ENCODE data around the gene GLRX.

GLRX gene, protein sequence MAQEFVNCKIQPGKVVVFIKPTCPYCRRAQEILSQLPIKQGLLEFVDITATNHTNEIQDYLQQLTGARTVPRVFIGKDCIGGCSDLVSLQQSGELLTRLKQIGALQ
- total RNA-seq, result 50.0 to 52.0 reads per million in 2 donors

- DNase-seq, result peak; percentile 49
Measured at GRCh38 chr5:95822542-95823181, at the start of gene GLRX. GLRX (minus strand) TSS chr5:95822726; CDS start chr5:95822662, 64 bp downstream.

- no peak for DNase-seq
Measured at GRCh38 chr5:95871146-95871806, 48.8 kb upstream of the GLRX start.

GRCh38 chr5:95870105-95870672, 47.7 kb upstream of the GLRX start:
- DNase-seq, result no peak

DNA sequence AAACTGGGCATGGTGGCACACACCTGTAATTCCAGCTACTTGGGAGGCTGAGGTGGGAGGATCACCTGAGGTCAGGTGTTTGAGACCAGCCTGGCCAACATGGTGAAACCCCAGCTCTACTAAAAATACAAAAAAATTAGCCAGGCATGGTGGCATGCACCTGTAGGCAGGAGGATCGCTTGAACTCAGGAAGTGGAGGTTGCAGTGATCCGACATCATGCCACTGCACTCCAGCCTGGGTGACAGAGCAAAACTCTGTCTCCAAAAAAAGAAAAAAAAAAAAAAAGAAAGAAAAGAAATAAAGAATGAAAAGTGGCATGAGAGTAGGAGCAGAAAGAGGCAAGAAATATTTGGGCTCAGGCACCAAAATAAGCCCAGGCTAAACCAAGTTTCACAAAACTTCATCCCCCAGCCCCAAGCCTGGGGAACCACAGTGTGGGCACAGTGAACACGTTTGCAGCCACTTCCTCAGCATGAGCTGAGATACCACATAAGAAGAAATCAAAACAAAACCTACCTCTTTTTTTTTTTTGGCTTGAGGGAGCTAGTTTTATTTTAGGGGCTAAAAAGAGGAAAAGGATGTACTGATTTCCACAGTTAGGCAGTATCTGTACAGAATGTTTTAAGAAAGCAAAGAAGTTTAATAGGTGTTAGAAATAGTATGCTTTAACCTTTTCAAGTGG, 46.8 kb upstream of the GLRX start:
- peak; percentile 36 for DNase-seq

DNA sequence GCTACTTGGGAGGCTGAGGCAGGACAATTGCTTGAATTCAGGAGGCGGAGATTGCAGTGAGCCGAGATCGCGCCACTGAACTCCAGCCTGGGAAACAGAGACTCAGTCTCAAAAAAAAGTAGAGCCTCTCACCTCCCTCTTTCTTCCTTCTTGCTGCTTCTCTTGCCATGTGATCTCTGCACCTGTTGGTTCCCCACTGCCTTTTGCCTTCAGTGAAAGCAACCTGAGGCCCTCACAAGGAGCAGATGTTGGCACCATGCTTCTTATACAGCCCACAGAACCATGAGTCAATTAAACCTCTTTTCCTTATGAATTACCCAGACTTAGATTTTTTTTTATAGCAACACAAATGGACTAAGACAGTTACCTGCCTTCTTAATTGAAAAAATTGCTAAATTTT, 45.6 kb upstream of the GLRX start:
- DNase-seq, result no peak

GRCh38 chr5:95866435-95867040, 44.0 kb upstream of the GLRX start:
- no peak for DNase-seq

- DNase-seq, result no peak
Measured at GRCh38 chr5:95864944-95865504, 42.5 kb upstream of the GLRX start.

DNA sequence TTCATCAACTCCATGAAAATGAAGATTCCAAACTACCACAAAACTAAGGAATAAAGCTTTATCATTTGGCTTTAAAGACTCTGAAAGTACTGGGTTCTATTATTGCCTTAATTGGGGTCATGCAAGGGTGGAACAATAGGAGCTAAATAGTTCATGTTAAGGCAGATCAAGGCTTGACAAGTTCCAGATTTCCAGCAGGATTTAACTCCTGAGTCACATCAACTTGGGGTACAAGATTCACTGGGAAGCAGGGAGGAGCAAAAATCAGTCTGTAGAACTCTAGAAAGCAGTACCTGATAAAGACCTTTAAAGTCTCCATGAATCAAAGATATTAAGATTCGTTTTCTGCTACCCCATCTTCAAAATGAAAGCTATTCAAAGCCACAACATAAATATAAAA, 41.9 kb upstream of the GLRX start:
- DNase-seq, result no peak

GRCh38 chr5:95863383-95863757, 40.8 kb upstream of the GLRX start:
- no peak for DNase-seq

GRCh38 chr5:95862671-95863382, 40.3 kb upstream of the GLRX start:
- no peak for DNase-seq

DNA sequence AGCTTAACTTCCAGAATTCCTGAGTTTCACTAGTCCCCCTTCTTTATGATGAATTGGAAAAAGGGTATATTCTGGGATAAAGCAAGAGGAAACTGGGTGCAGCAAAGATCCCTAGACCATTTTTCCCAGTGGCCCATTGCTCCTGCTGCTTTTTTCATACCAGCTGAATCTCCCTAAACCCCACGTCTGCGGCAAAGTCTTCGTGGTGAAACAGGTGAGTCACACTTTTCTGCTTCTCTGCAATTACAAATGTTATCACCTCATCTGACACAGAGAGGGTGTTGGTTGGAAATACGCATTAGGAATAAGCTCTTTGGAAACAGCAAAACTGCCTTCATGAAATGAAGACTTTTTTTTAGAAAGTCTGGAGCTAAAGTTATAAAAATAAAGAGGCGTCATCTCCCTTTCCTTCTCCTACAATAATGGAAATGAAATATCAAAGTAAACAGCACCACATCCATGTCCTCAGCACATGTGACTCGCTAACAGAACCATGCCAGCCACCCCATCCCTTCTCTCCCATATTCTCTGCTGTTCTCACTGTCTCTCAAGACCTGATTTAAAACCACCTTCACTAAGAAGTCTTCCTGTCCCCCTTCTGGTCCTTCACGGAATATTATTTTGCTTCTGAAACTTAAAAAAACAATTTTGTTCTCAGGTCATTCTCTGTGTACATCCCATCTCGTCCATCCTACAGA, 39.5 kb upstream of the GLRX start:
- DNase-seq, result no peak

DNA sequence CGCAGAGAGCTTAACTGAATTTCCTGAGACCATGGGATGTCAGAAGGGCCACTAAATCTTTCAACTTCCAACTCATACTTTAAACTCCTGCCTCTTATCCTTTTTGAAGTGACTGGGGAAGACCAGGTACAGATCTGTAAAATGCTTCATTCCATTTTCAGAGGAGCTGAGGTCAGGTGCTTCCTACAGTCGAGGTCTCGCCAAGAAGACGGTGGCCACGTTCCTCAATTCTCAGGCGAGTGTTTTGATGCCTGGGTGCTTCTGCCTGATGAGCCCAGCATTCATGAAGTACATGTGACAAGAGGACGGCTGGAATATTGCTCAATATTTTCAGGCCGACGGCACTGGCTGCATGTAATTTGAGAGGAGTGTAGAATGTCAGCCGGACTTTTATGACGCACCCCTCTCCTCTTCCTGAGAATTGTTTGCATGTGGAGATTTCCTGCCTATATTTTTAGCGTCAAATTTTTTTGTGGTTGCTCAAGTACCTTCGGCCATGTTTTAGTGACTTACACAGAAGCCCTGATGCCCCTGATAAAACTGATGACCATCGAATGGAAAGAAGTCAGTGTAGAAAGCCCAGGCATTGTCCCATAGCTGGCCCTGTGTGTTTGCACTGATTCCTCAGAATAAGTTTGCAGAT, 38.8 kb upstream of the GLRX start:
- DNase-seq, result no peak

- no peak for DNase-seq
Measured at GRCh38 chr5:95859661-95860060, 37.1 kb upstream of the GLRX start.

DNA sequence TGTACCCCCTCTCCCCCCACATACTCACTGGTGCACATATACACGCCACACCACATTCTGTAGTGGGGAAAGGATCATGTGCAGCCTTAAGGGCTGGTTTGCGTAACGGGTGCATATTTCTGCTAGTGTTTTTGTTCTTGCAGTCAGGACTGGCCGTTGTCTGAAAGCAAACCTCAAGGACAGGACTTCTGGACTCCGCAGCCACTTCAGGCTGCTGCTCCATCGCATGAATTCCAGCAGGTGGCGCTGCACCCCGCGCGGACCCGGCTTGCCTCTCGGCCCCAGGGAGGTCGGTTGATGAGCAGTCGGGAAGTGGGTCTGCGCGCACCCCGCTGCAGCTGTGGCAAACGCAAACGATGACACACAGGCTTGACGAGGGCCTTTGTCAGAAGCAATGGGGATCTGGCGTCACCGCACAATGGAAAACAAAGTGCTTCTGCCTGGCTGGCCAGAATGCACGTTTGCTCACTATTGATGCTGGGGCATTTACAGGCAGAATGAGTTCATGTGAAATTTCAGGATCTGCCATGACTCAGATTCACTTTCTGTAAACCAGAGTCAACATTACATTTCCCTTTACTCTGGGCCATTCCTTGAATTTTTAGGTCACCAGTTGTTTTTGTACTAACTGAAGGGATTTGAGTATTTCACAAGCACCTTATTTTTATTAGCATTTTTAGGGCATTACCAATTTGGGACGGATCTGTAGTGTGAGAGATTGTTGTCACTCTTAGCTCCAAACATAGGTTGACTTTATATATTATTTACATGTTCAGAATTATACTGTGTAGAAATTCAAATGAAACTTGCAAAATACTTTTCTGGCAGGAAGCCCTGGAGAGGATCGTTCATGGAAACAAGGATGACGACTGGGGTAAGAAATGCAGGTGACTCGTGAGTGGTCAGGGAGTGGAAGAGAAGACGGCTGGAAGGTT, 36.4 kb upstream of the GLRX start:
- peak; percentile 85 for DNase-seq

DNA sequence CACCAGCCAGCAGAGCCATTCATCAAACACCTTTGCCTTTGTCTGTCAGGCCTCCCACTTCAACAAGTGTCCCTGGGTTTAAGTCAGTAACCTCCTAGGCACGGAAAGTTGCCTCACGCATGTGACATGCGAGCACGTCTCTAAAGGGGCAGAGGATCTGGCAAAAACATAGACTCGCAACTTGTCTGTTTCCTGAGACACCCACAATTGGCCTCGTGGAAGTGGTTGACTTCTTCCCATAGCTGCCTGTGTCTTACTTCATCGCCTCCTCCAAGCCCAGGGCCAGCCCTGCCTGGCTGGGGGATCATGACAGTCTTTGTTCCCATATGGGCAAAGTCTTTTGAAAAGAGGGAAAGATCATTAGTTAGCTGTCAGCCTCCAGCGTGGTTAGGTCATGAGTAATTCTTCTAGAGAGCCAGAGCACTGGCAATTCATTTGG, 35.5 kb upstream of the GLRX start:
- no peak for DNase-seq

DNA sequence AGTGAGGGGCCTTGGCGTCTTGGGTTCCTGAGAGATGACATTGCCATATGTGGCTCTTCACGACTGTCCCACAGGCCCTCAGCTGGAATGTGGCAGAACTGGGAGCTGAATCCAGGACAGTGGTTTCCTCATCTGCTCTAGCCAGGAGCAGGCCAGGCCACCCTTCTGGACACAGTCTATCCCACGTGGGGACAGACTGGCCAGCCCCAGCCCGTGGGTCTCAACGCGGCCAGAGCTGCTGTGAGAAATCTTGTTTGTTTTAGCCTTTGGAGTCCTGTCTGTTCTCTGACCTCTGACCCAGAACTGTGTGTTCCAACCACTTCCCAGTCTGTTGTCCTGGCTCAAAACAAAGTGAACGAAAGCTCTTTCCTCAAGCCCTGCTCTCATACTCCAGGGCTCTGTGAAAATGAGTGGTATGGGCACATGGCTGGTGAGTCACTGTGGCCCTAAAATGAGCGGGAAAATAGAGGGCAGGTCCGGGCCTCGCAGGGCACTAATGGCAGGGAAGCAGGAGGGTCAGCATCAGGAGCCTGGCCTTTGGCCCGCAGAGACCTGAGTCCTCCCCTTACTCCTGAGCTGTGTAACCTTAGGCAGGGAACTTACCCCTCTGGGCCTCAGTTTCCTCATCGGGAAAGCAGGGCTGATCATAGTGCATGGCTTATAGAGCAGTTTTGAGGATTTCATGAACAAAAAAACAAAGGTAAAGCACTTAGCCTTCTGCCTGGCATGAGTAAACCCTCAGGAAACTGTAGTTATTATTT, 34.8 kb upstream of the GLRX start:
- DNase-seq, result no peak

DNA sequence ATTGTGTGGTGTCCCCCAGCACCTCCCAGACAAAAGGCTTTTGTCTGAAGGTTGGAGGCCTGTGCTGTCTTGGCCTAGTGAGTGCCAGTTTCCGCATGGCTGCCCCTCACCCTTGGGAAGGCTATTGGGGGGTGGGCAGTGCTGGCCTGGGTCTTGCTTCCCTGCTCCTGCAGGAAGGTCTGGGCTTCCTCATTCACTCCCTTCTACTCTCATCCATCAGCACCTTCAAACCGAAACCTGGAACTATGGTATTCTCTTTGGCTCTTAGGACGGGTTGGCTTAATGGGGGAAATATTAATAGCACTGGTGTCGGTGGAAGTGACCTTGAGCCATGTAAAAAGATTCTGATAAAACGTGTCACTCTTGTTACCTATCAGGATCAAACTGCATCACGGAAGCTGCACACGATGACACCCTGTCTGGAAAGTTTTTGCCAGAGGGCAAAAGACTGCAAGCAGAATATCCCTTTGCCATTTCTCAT, 34.0 kb upstream of the GLRX start:
- no peak for DNase-seq

- no peak for DNase-seq
Measured at GRCh38 chr5:95853490-95853889, 31.0 kb upstream of the GLRX start.

DNA sequence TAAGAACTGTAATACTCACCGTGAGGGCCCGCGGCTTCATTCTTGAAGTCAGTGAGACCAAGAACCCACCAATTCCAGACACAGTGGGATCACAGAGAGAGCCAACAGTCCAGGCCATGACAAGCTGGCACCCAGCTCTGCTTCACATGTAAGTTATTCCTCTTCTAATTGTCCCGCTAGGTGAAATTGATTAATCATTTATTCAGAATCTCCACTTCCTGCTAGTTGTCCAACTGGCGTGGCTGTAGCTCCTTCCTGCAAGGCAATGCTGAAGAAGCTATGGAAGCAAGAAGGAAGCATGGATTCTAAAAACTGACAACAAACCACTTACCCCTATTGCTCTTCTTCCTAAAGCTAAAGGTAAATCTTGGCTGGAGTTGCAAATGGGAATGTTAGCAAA, 30.0 kb upstream of the GLRX start:
- no peak for DNase-seq

Data from T-helper 9 cell (primary cell).